GM23248 (cell line): Measurements from ENCODE around the gene PLCD3.

Source experiments
- EZH2 ChIP-seq: fragments of 200-600 bp; sonication (generic); IDR thresholded peaks from 2 replicates; pipeline ENCODE4 v1.6.1; 2018; ENCODE audit warnings: antibody characterized with exemption, mild to moderate bottlenecking; ENCODE audit not compliant: insufficient read depth, poor library complexity, severe bottlenecking
- EZH2phosphoT487 ChIP-seq: fragments of 200-600 bp; sonication (generic); IDR thresholded peaks from 2 replicates; pipeline ENCODE4 v1.6.1; 2018; ENCODE audit warnings: antibody characterized with exemption, moderate library complexity, mild to moderate bottlenecking, low read depth; ENCODE audit not compliant: insufficient read depth

DNA sequence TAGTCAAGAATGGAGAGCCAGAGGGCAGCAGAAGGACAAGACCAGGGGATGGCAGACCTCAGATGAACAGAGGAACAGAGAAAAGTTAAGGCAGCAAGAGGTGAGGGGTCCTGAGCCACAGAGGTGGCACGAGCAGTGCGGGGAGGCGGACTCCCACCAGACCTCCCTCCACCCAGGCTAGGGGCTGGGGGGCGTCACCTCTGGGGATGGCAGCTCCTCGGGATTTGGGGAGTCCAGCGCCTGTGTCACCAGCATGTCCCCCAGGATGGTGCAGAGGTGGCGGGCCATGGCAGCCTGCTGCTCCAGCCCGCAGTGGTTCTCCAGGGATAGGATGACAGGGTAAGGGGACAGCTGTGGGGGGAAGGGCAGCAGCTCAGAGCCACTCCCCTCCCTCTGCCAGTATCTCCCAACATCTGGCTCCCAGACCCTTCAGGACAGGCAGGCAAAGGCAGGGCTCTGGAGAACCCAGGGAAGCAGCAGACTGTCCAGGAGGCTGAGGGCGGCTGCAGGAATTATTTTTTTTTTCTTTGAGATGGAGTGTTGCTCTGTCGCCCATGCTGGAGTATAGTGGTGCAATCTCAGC is 15.8 kb downstream of the PLCD3 start:
- no peak for TF ChIP-seq EZH2
- TF ChIP-seq EZH2phosphoT487, result no peak
